H9 (cell line): ENCODE data around the gene ANKRD44. TPM values are rescaled to one million over a fixed set of nuclear protein-coding genes. Genes with fewer than 3 reads are reported as not detected.

Experiments
- DNase-seq: peaks from one replicate; pipeline ENCODE4 v3.0.0-alpha.2; 2017
- H2AFZ ChIP-seq: one replicate; pipeline ENCODE4 v1.6.1; 2013; ENCODE audit warnings: mild to moderate bottlenecking, low read length, control low read depth, moderate library complexity
- H2AK5ac ChIP-seq: 2 replicates; pipeline ENCODE4 v1.6.1; 2013; ENCODE audit warnings: low read length, control low read depth, mixed read lengths; ENCODE audit not compliant: insufficient read length
- H2BK120ac ChIP-seq: one replicate; pipeline ENCODE4 v1.6.1; 2013; ENCODE audit warnings: low read depth, mild to moderate bottlenecking, low read length, control low read depth, inconsistent platforms; ENCODE audit not compliant: poor library complexity, severe bottlenecking
- H2BK12ac ChIP-seq: 2 replicates; pipeline ENCODE4 v1.6.1; 2013; ENCODE audit warnings: low read length, control low read depth, mixed read lengths, low read depth; ENCODE audit not compliant: insufficient read length
- H2BK15ac ChIP-seq: 2 replicates; pipeline ENCODE4 v1.6.1; 2013; ENCODE audit warnings: low read depth, low read length, control low read depth
- H2BK20ac ChIP-seq: one replicate; pipeline ENCODE4 v1.6.1; 2013; ENCODE audit warnings: low read depth, mild to moderate bottlenecking, low read length, control low read depth, inconsistent platforms; ENCODE audit not compliant: poor library complexity, severe bottlenecking
- H2BK5ac ChIP-seq: 2 replicates; pipeline ENCODE4 v1.6.1; 2013; ENCODE audit warnings: low read length, control low read depth, mixed read lengths; ENCODE audit not compliant: insufficient read length
- H3K14ac ChIP-seq: 2 replicates; pipeline ENCODE4 v1.6.1; 2013; ENCODE audit warnings: low read length, control low read depth; ENCODE audit not compliant: insufficient read depth
- H3K18ac ChIP-seq: 2 replicates; pipeline ENCODE4 v1.6.1; 2013; ENCODE audit warnings: low read depth, mild to moderate bottlenecking, mixed read lengths, low read length, control low read depth; ENCODE audit not compliant: insufficient read length
- H3K23ac ChIP-seq: 2 replicates; pipeline ENCODE4 v1.6.1; 2013; ENCODE audit warnings: low read length, control low read depth, mixed read lengths, low read depth; ENCODE audit not compliant: insufficient read length
- H3K23me2 ChIP-seq: 2 replicates; pipeline ENCODE4 v1.6.1; 2013; ENCODE audit warnings: low read depth, mild to moderate bottlenecking, mixed read lengths, low read length, control low read depth; ENCODE audit not compliant: insufficient read length, poor library complexity, severe bottlenecking
- H3K27ac ChIP-seq: 2 replicates; pipeline ENCODE4 v1.5.1; 2013; ENCODE audit warnings: low read length, control low read depth, mixed read lengths, low read depth; ENCODE audit not compliant: insufficient read length
- H3K27me3 ChIP-seq: 2 replicates; pipeline ENCODE4 v1.6.1; 2013; ENCODE audit warnings: low read length, control low read depth, inconsistent platforms; ENCODE audit not compliant: insufficient read depth
- H3K4ac ChIP-seq: 2 replicates; pipeline ENCODE4 v1.6.1; 2013; ENCODE audit warnings: low read depth, mild to moderate bottlenecking, control low read depth, inconsistent platforms, low read length, moderate library complexity
- H3K4me1 ChIP-seq: 2 replicates; pipeline ENCODE4 v1.6.1; 2013; ENCODE audit warnings: low read length, control low read depth, inconsistent platforms; ENCODE audit not compliant: insufficient read depth
- H3K4me2 ChIP-seq: 2 replicates; pipeline ENCODE4 v1.6.1; 2013; ENCODE audit warnings: low read length, control low read depth, mixed read lengths; ENCODE audit not compliant: insufficient read length, insufficient read depth
- H3K56ac ChIP-seq: 2 replicates; pipeline ENCODE4 v1.6.1; 2013; ENCODE audit warnings: low read depth, mild to moderate bottlenecking, mixed read lengths, low read length, control low read depth; ENCODE audit not compliant: insufficient read length
- H3K79me1 ChIP-seq: 2 replicates; pipeline ENCODE4 v1.6.1; 2013; ENCODE audit warnings: low read depth, mild to moderate bottlenecking, moderate library complexity, low read length, control low read depth, inconsistent platforms; ENCODE audit not compliant: insufficient read depth, poor library complexity, severe bottlenecking
- H3K79me2 ChIP-seq: 2 replicates; pipeline ENCODE4 v1.6.1; 2013; ENCODE audit warnings: low read length, control low read depth, inconsistent platforms; ENCODE audit not compliant: insufficient read depth
- H3K9ac ChIP-seq: 2 replicates; pipeline ENCODE4 v1.6.1; 2013; ENCODE audit warnings: low read length, control low read depth, mixed read lengths; ENCODE audit not compliant: insufficient read length; ENCODE audit errors: extremely low read depth
- H3K9me3 ChIP-seq: one replicate; pipeline ENCODE4 v1.6.1; 2013; ENCODE audit warnings: low read depth, low read length, inconsistent platforms; ENCODE audit not compliant: control insufficient read depth
- H3T11ph ChIP-seq: one replicate; pipeline ENCODE4 v1.6.1; 2013; ENCODE audit warnings: mild to moderate bottlenecking, low read length, control low read depth, inconsistent platforms
- H4K20me1 ChIP-seq: one replicate; pipeline ENCODE4 v1.6.1; 2013; ENCODE audit not compliant: control insufficient read depth, insufficient read length, insufficient read depth
- H4K5ac ChIP-seq: 2 replicates; pipeline ENCODE4 v1.6.1; 2013; ENCODE audit warnings: low read depth, mild to moderate bottlenecking, mixed read lengths, low read length, control low read depth; ENCODE audit not compliant: insufficient read length
- H4K8ac ChIP-seq: replicated peaks from 2 replicates; pipeline ENCODE4 v1.6.1; 2013; ENCODE audit warnings: low read length, control low read depth, mixed read lengths, low read depth; ENCODE audit not compliant: insufficient read length
- H4K91ac ChIP-seq: 2 replicates; pipeline ENCODE4 v1.6.1; 2013; ENCODE audit warnings: low read depth, mild to moderate bottlenecking, moderate library complexity, mixed read lengths, low read length, control low read depth; ENCODE audit not compliant: insufficient read length
- H3K27ac Mint-ChIP-seq, 3 experiments: 2 replicates in 2 of 3; 3 replicates in 1 of 3; pipeline ENCODE4 v1.8.0; 2020 to 2021; ENCODE audit warnings: mixed read lengths in 3 of 3, mild to moderate bottlenecking in 1 of 3, moderate library complexity in 1 of 3
- H3K27me3 Mint-ChIP-seq: 2 replicates; pipeline ENCODE4 v1.8.0; 2021; ENCODE audit warnings: low read depth, mild to moderate bottlenecking, moderate library complexity, mixed read lengths
- H3K36me3 Mint-ChIP-seq, 3 experiments: 2 replicates in 2 of 3; 3 replicates in 1 of 3; pipeline ENCODE4 v1.8.0; 2020 to 2021; ENCODE audit warnings: low read depth in 3 of 3, mixed read lengths in 3 of 3; ENCODE audit not compliant: insufficient read depth in 1 of 3
- H3K4me1 Mint-ChIP-seq, 2 experiments: 2 replicates each; pipeline ENCODE4 v1.8.0; 2020; ENCODE audit warnings: mixed read lengths in 2 of 2
- H3K4me3 Mint-ChIP-seq, 2 experiments: 2 replicates in 1 of 2; 3 replicates in 1 of 2; pipeline ENCODE4 v1.8.0; 2020 to 2021; ENCODE audit warnings: mild to moderate bottlenecking in 2 of 2, mixed read lengths in 2 of 2, moderate library complexity in 1 of 2
- H3K9me3 Mint-ChIP-seq, 2 experiments: 2 replicates in 1 of 2; 3 replicates in 1 of 2; pipeline ENCODE4 v1.8.0; 2020; ENCODE audit warnings: mild to moderate bottlenecking in 2 of 2, mixed read lengths in 2 of 2, moderate library complexity in 1 of 2
- WGBS: extraction: QIAGEN DNeasy Blood & Tissue Kit; methylation state at CpG from one replicate; pipeline ENCODE4 v1.1.7; 2013; ENCODE audit warnings: missing lambda C conversion rate, low lambda C conversion rate, mixed read lengths; ENCODE audit not compliant: insufficient read length; ENCODE audit errors: extremely low coverage; 5-methylcytosine and 5-hydroxymethylcytosine counted together
- total RNA-seq: library from RNA; stranded (reverse); gene quantifications from 2 replicates; pipeline ENCODE4 v1.2.1, GENCODE V29; 2021
- TF ChIP-seq, protein P1 (sequence below): fragments of 200-600 bp; sonication (generic); conservative IDR thresholded peaks from 3 replicates; pipeline ENCODE4 v1.8.0; 2021; ENCODE audit warnings: antibody characterized with exemption, mild to moderate bottlenecking

Gene ANKRD44
- total RNA-seq, 1 experiment from 2014 or later = 1.9 TPM

GRCh38 chr2:197079832-197080555, 230.6 kb downstream of the ANKRD44 start:
- no peak for DNase-seq
- no CpG with 5 or more reads among the region's 6 CpGs for WGBS

More at GRCh38 chr2:197079832-197080555, 230.6 kb downstream of the ANKRD44 start:
- Histone ChIP-seq H3K9me3 (no peaks in the 10 kb centered on the region), H3K4ac (no peak overlapping the region), H3K9ac (no peak overlapping the region), H3T11ph (no peak overlapping the region), H2BK20ac (no peak overlapping the region), H3K27me3 (no peaks in the 10 kb centered on the region), H4K5ac (no peak overlapping the region), H3K4me1 (0 out of 2 replicates have a peak, but pooled peaks cover 3% of the 10 kb centered on the region), H3K56ac (no peak overlapping the region), H3K4me2 (no peak overlapping the region), H2BK15ac (no peak overlapping the region), H2AK5ac (no peak overlapping the region), H2AFZ (no peak overlapping the region), H3K18ac (no peak overlapping the region), H2BK120ac (no peak overlapping the region), H3K14ac (no peak overlapping the region), H3K27ac (no peak overlapping the region), H2BK5ac (no peak overlapping the region), H4K8ac (no peak overlapping the region), H3K79me1 (no peaks in the 10 kb centered on the region), H2BK12ac (no peak overlapping the region), H4K20me1 (no peaks in the 10 kb centered on the region), H3K23me2 (no peaks in the 10 kb centered on the region), H3K23ac (no peak overlapping the region), H3K79me2 (no peaks in the 10 kb centered on the region), H4K91ac (no peak overlapping the region)
- no peaks in the 10 kb centered on the region for H3K27me3 Mint-ChIP-seq
- no peaks in the 10 kb centered on the region for H3K9me3 Mint-ChIP-seq
- peaks cover 0 to 5% of the 10 kb centered on the region in 2 experiments; a peak in 3 of 4 replicates for H3K4me1 Mint-ChIP-seq
- no peak overlapping the region for H3K27ac Mint-ChIP-seq
- H3K36me3 Mint-ChIP-seq = no peaks in the 10 kb centered on the region
- TF ChIP-seq, protein P1, sequence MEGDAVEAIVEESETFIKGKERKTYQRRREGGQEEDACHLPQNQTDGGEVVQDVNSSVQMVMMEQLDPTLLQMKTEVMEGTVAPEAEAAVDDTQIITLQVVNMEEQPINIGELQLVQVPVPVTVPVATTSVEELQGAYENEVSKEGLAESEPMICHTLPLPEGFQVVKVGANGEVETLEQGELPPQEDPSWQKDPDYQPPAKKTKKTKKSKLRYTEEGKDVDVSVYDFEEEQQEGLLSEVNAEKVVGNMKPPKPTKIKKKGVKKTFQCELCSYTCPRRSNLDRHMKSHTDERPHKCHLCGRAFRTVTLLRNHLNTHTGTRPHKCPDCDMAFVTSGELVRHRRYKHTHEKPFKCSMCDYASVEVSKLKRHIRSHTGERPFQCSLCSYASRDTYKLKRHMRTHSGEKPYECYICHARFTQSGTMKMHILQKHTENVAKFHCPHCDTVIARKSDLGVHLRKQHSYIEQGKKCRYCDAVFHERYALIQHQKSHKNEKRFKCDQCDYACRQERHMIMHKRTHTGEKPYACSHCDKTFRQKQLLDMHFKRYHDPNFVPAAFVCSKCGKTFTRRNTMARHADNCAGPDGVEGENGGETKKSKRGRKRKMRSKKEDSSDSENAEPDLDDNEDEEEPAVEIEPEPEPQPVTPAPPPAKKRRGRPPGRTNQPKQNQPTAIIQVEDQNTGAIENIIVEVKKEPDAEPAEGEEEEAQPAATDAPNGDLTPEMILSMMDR = no peak
- no peak overlapping the region for H3K4me3 Mint-ChIP-seq
